HG03439 (cell line): ENCODE data around the gene RBMS1.
"Not testable (repeated sequence)": the region's sequence is repeated elsewhere in the genome, so short reads cannot be mapped to it uniquely, and the experiment has no call there.

Source experiments
- ATAC-seq: cut with Tn5 transposase; IDR thresholded peaks from one replicate; pipeline ENCODE4 v1.9.1; 2021; ENCODE audit warnings: mild to moderate bottlenecking, moderate library complexity; ENCODE audit not compliant: unreplicated experiment

The RBMS1 gene

DNA sequence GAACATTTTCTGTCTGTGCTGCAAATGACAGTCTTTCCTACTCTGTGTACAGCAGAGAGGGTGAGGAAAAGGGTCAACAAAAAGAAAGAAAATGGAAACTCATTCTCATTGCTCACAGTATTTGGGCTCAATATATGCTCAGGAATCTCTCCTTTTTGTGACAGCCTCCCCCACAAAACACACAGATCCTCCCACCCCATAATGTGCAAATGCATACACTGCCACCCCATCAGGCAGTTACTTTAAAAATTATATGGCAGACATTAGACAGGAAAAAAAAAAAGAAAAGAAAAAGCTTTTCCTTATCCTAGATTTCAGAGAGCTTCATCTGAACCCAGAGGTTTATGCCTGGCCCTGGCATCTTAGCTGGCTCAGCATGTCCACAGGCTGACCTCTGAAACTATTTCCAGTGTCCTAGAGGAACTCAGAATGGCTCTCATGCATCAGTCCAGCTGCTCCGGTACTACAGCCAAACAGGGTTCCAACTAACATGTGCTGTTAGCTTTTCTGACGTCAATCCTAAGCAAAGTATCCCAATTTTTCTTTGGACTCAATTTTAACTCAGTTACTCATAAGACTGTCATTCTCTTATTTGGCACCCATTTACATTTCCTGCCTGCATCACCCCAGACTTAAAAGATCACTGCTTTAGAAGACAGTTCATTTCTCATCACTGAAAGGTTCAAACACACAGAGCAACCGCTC, 105.9 kb downstream of the RBMS1 start:
- ATAC-seq, result no peak

DNA sequence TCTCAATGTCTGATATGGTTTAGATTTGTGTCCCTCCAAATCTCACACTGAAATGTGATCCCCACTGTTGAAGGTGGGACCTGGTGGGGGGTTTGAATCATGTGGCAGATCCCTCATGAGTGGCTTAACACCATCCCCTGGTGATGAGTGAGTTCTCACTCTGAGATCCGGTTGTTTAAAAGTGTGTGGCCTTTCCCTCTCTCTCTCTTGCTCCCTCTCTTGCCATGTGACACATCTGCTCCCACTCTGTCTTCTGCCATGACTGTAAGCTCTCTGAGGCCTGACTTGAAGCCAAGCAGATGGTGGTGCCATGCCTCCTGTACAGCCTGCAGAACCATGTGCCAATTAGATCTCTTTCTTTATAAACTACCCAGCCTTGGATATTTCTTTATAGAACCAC, 108.8 kb downstream of the RBMS1 start:
- no peak for ATAC-seq

DNA sequence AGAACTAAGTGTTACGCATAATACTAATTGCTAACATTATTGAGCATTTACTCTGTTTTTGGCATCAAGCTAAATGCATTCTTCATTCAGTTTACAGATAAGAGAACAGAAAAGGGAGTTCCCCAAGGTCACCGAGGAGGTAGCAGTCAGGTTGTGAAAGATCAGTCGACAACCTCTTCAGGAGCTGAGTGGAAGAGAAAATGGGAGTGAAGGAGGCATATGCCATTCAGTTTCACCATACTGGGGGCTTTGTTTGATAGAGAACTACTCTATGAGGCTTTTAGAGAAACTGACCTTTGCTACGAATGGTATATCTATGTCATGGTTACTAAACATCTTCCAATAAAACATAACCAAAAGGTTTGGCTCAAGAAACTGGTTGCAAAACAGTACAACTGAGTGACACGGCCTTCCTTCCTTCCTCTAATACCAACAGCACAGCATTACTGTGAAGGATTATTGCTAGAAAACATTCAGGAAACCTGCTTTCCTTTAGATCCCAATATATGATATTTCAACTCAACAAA, 112.1 kb downstream of the RBMS1 start:
- no peak for ATAC-seq

DNA sequence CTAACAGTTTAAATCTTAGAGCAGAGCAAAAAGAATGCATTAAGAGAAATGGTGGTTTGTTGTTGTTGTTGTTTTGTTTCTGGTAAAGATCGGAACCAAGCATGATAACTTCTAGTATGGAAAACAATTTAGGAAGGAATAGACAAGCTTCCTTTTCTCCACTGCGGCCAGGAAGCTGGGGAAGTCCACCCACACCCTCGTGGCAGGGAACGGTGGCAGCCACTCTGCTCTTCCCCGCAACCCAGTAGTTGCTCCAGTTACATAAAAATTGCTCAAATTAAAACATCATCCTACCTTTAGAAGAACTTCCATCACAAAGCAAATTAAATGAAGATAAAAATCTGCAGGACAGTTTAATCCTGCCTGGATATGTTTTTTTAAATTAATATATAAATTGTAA, 113.0 kb downstream of the RBMS1 start:
- no peak for ATAC-seq

DNA sequence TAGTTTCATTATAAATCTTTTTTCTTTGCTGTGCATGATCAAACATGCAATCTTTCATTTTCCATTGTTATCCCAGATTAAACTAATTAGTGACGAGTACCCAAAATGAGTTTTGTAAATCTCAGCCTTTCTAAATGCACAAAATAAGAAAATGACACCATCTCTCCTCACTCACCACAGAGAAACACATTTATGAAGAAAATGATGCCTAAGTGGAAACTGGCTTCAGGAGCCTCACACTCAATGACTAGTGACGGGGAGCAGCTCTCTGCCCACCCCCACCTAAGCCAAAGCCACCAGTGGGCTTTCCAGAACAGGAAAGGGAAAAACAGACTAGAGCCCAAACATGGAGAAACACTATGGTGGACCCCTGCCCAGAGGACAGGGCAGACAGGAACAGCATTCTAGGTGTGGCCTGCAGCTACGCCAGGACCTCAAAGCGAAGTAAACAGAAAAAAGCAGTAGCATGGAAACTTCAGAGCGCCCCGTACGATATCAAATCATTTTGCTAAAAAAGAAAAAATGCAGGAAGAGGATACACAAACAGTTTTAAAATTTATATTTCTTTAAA, 113.5 kb downstream of the RBMS1 start:
- ATAC-seq, result no peak

DNA sequence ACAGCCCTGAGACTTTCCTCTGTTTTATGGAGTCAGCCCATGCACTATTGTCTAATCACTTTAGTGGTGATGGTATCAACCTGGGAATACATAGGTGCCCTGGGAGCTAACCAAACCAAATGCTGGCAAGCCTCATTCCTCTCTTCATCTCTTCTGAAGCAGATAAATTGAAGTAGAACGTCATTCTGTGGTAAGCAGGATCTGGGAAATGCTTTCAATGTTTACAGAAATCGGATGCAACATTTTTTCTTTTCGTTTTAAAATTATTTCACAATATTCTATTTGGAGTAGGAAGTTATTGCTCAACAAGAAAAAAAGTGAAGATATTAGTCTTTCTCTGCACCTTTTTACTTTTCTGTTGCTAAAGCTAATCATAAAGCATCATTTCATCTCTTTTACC, 114.2 kb downstream of the RBMS1 start:
- no peak for ATAC-seq

DNA sequence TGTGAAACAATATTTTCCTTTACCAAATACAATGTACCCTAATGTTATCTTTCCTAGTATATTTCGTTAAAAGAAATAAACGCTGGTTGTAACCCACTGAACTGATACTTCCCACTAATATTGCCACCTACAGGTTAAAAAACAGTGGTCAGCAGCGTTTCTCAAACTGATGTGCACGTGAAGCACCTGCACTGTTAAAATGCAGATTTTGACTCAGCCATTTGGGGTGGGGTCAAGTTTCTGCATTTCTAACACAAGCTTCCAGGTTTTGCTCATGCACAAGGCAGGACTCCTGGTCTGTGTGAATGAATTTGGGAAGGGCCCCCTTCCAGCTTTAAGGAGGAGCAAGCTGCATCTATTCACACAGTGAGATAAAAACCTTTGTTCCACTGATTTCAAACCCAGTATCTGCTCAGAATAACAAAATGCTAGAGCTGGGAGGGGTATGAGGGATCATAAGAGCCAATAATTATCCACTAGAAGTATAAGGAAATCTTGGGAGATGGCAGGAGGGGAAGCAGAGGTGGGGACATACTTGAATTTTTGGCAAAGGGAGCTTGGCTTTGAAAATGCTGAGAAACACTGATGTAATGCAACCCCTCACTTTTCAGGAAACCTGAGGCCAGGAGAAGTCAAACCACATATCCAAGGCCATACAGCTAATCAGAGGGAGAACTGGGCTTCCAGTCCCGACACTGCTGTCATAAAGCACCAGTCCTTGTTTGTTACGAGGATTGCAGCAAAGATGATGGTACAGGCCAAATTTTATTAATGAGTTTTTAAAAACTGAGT, 116.2 kb downstream of the RBMS1 start:
- no peak for ATAC-seq

DNA sequence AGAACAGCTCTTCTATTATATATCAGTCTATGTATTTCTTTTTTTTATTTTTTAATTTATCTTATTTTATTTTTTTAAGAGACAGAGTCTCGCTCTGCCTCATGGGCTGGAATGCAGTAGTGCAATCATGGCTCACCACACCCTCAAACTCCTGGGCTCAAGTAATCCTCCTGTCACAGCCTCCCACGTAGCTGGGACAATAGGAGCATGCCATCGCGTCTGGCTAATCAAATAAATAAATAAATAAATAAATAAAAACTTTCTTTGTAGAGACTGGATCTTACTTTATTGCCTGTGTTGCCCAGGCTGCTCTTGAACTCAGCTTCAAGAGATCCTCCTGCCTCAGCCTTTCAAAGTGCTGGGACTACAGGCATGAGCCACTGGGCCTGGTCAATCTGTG, 117.0 kb downstream of the RBMS1 start:
- ATAC-seq, result no peak

DNA sequence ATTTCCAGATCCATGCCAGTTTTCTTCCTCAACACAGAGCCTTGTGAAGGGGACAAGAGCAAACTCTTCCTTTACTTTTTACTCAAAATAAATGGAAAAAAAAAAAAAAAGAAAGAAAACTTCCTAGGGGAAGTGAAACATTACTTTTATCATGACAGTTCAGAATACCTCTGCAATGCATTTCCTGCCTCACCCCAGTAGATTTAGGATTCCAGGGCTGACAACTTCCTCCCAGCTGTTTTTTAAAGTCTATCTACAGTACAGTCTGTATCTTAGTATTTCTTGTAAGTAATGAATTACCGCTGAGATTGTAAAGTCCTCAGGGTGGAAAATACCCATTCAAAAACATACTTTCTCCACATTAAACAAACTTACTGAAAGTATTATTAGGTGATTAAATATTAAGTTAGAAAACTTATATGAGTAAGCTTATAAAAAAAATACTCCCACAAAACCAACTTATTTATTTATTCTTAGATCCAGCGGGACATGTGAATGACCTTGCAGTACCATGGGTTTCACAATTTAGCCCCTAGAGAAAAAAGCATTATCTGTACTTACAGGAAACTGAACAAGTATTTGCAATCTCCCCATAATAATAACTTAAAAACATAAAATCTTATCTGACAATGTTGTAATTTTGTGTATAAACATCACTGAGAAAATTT, 117.7 kb downstream of the RBMS1 start:
- ATAC-seq, result no peak

DNA sequence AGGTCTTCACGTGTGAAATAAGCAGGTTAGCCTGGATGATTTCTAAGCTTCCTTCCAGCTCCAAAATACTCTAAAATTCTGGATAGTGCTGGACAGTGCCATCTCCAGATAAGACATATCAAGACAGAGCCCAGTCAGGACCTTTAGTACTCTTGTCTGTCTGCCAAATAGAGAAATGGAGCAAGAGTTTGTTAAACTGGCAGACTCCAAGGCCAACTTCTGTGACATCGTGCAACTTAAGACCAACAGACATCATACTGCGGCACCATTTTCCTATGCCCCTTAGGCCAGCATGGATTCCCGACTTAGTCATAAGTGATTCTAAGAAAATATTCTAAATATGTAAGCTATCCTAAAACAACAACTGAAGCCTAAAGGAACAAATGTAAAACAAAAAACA, 118.6 kb downstream of the RBMS1 start:
- no peak for ATAC-seq

DNA sequence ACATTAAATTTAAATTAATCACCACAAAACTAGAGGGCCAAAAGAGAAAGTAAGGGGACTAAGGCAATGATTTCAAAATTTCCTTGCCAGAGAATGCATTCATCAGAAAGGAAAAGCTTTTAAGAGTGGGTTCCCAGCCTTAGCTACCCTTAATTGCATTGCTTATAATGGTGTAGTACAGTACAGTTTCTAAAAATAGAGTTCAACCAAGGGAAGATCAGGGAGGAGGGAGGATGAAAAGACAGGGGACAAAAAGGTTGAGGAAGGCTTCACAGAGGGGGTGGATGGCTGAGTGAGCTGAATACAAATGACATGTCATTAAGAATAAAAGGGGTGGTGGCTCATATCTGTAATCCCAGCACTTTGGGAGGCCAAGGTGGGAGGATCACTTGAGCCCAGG, 119.9 kb downstream of the RBMS1 start:
- ATAC-seq, result no peak

DNA sequence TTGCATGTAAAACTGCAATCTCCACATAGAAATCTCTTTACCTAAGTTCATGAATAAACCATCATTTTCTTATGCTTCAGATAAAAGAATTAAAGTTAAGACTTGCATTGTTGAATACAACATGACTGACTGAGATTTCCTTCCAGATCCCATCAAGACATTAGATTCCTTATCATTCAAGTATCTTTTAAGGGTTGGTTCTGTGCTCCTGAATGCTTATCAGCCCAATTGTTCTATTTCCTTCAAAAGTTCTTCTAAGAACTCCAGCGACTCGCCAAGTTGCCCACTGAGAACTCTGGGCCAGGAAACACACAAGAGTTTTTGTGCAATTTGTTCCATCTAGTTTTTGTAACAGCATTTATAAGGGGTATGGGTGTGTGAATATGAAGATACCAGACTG, 120.3 kb downstream of the RBMS1 start:
- no peak for ATAC-seq

DNA sequence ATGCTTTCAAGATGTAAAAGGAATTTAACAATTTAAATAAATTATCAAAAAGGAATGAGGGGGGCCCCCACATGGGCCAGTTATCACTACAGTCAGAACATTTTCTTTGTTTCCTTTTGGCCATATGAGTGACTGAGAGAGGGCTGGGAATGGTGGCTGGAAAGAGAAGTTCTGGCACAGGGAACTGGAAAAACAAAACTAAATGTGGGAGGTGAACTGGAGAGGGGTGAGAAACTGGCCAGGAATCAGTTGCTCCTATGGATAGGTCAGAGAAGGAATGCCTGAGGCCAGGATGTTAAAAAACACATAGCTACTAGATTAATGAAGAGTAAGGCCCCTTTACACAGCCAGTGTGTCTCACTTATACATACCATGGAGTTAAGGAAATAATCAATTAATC, 121.0 kb downstream of the RBMS1 start:
- ATAC-seq, result no peak

DNA sequence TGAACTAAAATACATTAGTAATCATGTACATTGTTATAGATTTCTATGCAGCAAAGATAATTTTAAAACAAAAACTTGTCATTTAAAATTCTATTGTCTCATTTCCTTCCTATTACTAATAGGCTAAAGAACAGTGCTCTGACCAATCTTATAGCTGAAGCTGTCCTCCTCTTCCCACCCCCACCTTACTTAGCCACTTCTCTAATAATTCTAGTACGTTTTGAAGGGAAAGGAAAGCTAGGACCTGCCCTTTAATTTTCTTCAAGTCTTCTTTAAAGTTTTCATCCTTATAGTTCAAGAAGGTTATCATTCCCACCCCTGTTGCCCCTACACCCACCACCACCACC, 121.6 kb downstream of the RBMS1 start:
- ATAC-seq, result no peak

DNA sequence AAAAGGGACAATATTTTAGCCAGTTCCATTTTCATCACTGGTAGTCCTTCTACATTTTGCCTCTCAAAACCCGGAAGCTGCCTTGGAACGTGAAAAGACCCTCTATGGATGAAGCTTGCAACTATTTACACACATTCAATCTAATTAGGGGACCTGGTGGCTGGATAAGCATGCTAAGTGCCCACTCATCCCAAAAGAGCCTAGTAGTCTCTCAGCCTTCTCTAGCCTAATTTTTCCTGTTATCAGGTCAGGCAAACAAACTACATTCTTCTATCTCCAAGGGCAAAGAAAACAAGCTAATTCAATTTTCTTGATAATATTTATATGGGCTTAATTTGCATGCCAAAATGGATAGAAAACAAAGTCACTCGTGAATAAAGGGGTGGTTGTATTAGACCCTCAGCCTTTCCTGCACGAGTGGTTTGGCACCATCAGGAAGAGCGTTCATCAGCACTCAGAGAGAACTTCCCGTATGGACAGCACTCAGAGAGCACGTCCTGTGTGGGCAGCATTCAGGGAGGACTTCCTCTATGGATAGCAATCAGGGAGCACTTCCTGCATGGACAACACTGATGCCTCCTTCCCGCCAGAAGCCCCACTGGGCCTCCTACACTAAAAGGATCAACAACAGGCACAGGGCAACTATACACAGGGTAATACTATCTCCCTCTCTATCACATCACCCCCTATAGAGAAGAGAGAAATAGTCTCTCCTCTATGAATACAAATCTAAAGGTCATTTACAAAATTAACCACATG, 122.2 kb downstream of the RBMS1 start:
- ATAC-seq, result no peak

DNA sequence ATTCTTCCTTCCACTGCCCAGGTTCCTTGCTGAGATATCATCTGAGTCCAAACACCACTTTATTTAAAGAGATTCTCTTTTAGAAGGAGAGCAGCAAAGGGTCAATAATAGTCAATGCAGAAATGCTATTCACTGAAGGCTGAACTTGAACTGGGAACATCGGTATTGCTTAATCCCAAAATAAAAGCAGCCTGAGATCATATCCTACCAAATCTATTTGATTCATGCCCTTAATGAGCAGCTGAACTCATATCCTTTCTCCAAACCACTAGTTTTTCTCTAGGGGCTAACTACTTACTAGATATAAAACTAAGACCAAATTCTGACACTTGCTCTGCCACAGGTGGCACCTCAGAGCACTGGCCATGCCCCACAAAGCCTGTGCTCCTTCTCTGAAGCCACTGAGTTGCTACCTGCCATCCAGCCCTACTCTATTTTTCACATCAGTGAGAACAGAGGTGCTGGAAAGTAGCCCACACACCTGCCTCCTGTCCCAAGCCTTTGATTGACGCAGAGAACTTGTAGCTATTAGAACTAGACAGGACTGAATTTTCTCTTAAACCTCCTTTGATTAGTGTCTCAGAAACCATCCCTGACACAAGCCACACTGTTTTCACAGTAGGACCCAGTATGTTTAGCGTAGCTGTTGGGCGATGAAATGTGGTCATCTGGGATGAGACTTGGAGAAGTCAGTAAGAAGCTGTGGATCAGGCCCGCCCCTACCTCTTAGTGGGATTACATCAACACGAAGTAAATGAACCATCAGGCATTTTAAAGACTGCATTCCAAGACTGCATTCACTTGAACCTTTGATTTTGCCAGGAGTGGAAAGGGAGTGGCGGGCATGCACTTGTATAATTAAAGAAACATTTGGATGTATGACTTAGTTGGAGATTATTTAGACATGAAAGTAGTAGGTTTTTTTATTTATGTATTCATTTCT, 124.3 kb downstream of the RBMS1 start:
- ATAC-seq, result no peak

DNA sequence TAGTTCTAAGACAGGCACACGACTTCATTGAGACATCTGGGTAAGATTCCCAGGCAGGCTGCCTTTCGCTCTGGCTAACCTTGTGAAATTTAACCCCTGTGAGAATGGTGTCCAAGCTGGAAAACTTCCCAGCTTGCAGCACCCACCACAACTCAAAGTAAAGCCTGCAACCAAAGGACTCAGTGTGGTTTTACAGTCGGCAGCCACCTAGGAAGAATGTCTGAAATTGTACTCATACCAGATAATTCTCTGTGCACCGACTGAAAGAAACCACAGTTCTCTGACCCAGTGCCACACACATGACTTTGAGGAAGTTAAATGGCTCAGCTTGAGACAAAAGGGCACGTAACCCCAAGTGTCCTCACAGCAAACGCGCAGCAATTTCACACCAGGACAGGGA, 125.7 kb downstream of the RBMS1 start:
- ATAC-seq, result no peak

DNA sequence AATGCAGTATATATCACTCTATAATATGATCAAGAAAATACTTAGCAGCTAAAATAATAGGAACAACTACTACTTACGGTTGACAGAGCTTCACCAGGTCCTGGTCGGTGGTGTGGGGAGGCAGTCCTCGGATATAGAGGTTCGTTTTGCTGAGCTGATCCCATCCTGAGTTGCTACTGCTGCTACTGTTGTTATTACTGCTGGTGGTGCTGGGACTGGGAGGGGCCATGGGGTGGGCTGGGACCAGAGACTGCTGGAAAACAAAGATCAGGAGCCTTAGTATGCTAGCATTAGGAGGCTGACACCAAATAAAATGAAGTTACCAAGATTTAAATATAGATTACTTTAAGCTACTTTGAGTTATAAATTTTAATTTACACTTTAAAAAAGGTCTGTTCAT, 126.5 kb downstream of the RBMS1 start:
- not testable (repeated sequence) for ATAC-seq

DNA sequence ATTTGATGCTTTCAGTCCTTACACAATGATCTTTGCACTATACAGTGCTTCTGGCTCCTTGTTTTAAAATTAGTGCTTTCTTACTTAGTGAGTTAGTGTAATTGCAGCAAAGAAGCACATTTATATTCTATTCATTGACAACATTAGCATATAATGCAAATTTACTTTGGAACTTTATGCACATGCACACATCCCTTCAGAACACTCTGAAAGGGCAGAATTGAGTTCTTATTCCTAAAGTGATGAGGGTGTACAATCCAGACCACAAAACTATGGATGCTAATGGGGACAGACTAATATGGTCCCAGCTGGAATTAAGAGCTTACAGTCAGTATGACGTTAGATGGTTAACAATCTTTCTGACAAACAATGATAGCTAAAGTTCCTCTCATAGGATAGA, 127.1 kb downstream of the RBMS1 start:
- no peak for ATAC-seq
